Fibroblast of skin of scalp (primary cell): Measurements from ENCODE around the gene LRMDA.
"Not testable (repeated sequence)": the region's sequence is repeated elsewhere in the genome, so short reads cannot be mapped to it uniquely, and the experiment has no call there.

Experiments used
- DNase-seq: peaks from one replicate; pipeline ENCODE4 v3.0.0-alpha.2; 2013

The LRMDA gene

DNA sequence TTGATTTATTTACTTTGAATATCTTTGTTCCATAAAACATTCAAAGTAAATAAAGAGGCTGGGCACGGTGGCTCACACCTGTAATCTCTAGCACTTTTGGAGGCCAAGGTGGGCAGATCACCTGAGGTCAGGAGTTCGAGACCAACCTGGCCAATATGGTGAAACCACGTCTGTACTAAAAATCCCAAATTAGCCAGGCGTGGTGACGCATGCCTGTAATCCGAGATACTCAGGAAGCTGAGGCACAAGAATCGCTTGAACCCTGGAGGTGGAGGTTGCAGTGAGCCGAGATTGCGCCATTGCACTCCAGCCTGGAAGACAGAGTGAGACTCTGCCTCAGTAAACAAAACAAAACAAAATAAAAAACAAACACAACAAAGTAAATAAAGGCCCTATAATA, 1153.0 kb downstream of the LRMDA start:
- DNase-seq: not testable (repeated sequence)
